OCI-LY7 (cell line): ENCODE results near the gene SMAP2. TPM values are rescaled to one million over a fixed set of nuclear protein-coding genes. Genes with fewer than 3 reads are reported as not detected.

ENCODE experiments used
- BruUV-seq: library from RNA; stranded (reverse); fragments of 400-500 nt; replicated peaks from 2 replicates; lab custom pipeline; 2021; lab: Mats Ljungman, UMichigan
- CTCF ChIA-PET: fragments of 300-600 bp; sonication (Branson Sonifier 250); formaldehyde crosslinking; loops from one replicate; lab custom pipeline; 2022; ENCODE audit warnings: antibody characterized with exemption; ENCODE audit not compliant: unreplicated experiment; lab: Charles Lee
- POLR2A ChIA-PET: fragments of 300-600 bp; sonication (Branson Sonifier 250); formaldehyde crosslinking; loops from one replicate; lab custom pipeline; 2022; ENCODE audit warnings: antibody characterized with exemption; lab: Charles Lee
- DNase-seq: peaks from one replicate; pipeline ENCODE4 v3.0.0-alpha.2; 2015; ENCODE audit warnings: low spot score
- H2AFZ ChIP-seq: fragments of 200-600 bp; sonication (generic), shearing (Covaris generic); 2 replicates; pipeline ENCODE4 v1.6.1; 2014; ENCODE audit warnings: mild to moderate bottlenecking, antibody characterized with exemption, low read length, moderate library complexity
- H3K27ac ChIP-seq: fragments of 200-600 bp; sonication (generic); 2 replicates; pipeline ENCODE4 v1.5.1; 2014; ENCODE audit warnings: mixed run types, low read depth, mild to moderate bottlenecking, moderate library complexity, low read length, inconsistent platforms; ENCODE audit not compliant: poor library complexity, severe bottlenecking
- H3K36me3 ChIP-seq: fragments of 200-600 bp; sonication (generic); 2 replicates; pipeline ENCODE4 v1.6.1; 2014; ENCODE audit warnings: mild to moderate bottlenecking, antibody characterized with exemption, low read length, moderate library complexity, mixed read lengths; ENCODE audit not compliant: insufficient read depth
- H3K4me1 ChIP-seq: fragments of 200-600 bp; sonication (generic); 2 replicates; pipeline ENCODE4 v1.5.1; 2014; ENCODE audit warnings: mild to moderate bottlenecking, low read length; ENCODE audit not compliant: insufficient read depth, poor library complexity, severe bottlenecking
- H3K4me2 ChIP-seq: fragments of 200-600 bp; sonication (generic); 2 replicates; pipeline ENCODE4 v1.6.1; 2014; ENCODE audit warnings: mild to moderate bottlenecking, low read length
- H3K4me3 ChIP-seq: fragments of 200-600 bp; sonication (generic); 2 replicates; pipeline ENCODE4 v1.5.1; 2014; ENCODE audit warnings: mild to moderate bottlenecking, low read depth, low read length; ENCODE audit not compliant: poor library complexity, severe bottlenecking
- H3K79me2 ChIP-seq: fragments of 200-600 bp; sonication (generic); 2 replicates; pipeline ENCODE4 v1.6.1; 2016; ENCODE audit warnings: low read depth, mild to moderate bottlenecking, low read length, moderate library complexity, mixed read lengths; ENCODE audit not compliant: insufficient read depth
- H3K9me2 ChIP-seq: fragments of 200-600 bp; sonication (generic); 2 replicates; pipeline ENCODE4 v1.6.1; 2016; ENCODE audit warnings: mild to moderate bottlenecking, low read length, mixed read lengths; ENCODE audit not compliant: insufficient read depth
- H3K9me3 ChIP-seq: fragments of 200-600 bp; sonication (generic); 2 replicates; pipeline ENCODE4 v1.6.1; 2014; ENCODE audit warnings: mild to moderate bottlenecking, mixed run types, low read length, mixed read lengths
- H4K20me1 ChIP-seq: fragments of 200-600 bp; sonication (generic); 2 replicates; pipeline ENCODE4 v1.6.1; 2014; ENCODE audit warnings: mild to moderate bottlenecking, antibody characterized with exemption, low read length, moderate library complexity, mixed read lengths; ENCODE audit not compliant: insufficient read depth
- CTCF ChIP-seq: fragments of 200-600 bp; sonication (generic); conservative IDR thresholded peaks from 2 replicates; pipeline ENCODE4 v1.5.1; 2014; ENCODE audit warnings: mild to moderate bottlenecking, antibody characterized with exemption, low read length, moderate library complexity, mixed read lengths
- EZH2phosphoT487 ChIP-seq: fragments of 200-600 bp; sonication (generic); IDR thresholded peaks from 2 replicates; pipeline ENCODE4 v1.6.1; 2018; ENCODE audit warnings: low read depth, borderline replicate concordance, mild to moderate bottlenecking, mixed run types, antibody characterized with exemption, low read length, moderate library complexity, mixed read lengths
- intact Hi-C: fragments of 100-400 bp; cut with micrococcal nuclease; formaldehyde crosslinking; loops from one replicate; pipeline ENCODE4 v1.10.0; 2022; ENCODE audit not compliant: unreplicated experiment
- total RNA-seq, 2 experiments: library from RNA; depleted of rRNA in 1 of 2; stranded (reverse); fragments of >200 nt in 1 of 2; shearing (Covaris generic) in 1 of 2; gene quantifications; 2 replicates each; pipeline ENCODE4 v1.2.3, GENCODE V29; 2014 to 2022

Gene SMAP2
- total RNA-seq, 2 experiments from 2014 or later, result 50.3 to 105 TPM

GRCh38 chr1:40450495-40451237 lies 77.1 kb downstream of the SMAP2 start:
- CTCF ChIA-PET, result interaction anchor here (0.7 to 1.3 kb wide), 3 partner anchors 13 to 377 kb away, joined by 3 read pairs; no protein-coding TSS in a partner anchor
- H3K4me3 ChIP-seq, result peak overlapping the region; percentile 81
- peak overlapping the region; percentile 75 for H3K27ac ChIP-seq
- no peaks in the 10 kb centered on the region for H4K20me1 ChIP-seq
- peak; percentile 69 for DNase-seq
- H3K4me1 ChIP-seq, result peaks cover 19% of the 10 kb centered on the region
- BruUV-seq, result TSS peak; percentile 85
- H3K9me2 ChIP-seq, result no peaks in the 10 kb centered on the region
- peaks cover 37% of the 10 kb centered on the region for H3K36me3 ChIP-seq
- POLR2A ChIA-PET, result interaction anchor here (0.5 to 1.7 kb wide), 17 partner anchors 10 to 743 kb away, joined by 3 to 6 read pairs (median 4); partner anchors contain the start of genes EXO5 and ZNF684
- peak overlapping the region; percentile 94 for H3K4me2 ChIP-seq
- H3K9me3 ChIP-seq, result peaks cover 35% of the 10 kb centered on the region; the same call in 1 of the 2 replicates
- TF ChIP-seq CTCF (0 out of 2 replicates have a peak, but pooled peaks have one; percentile 9), EZH2phosphoT487 (no peak)
- intact Hi-C loops, result no loop called here
- H3K79me2 ChIP-seq, result peaks cover 23% of the 10 kb centered on the region; the same call in 1 of the 2 replicates
- H2AFZ ChIP-seq, result peak overlapping the region; percentile 78

GRCh38 chr1:40451238-40451585 lies 77.7 kb downstream of the SMAP2 start:
- peaks cover 33% of the 10 kb centered on the region; the same call in 1 of the 2 replicates for H3K9me3 ChIP-seq
- no peaks in the 10 kb centered on the region for H4K20me1 ChIP-seq
- DNase-seq, result peak; percentile 61
- H3K9me2 ChIP-seq, result no peaks in the 10 kb centered on the region
- H3K79me2 ChIP-seq, result peaks cover 23% of the 10 kb centered on the region; the same call in 1 of the 2 replicates
- H3K4me3 ChIP-seq, result peak overlapping the region; percentile 81
- POLR2A ChIA-PET, result interaction anchor here (0.5 to 1.7 kb wide), 9 partner anchors 15 to 742 kb away, joined by 3 to 5 read pairs (median 4); partner anchors contain the start of genes EXO5 and ZNF684
- H3K27ac ChIP-seq, result peak overlapping the region; percentile 75
- TF ChIP-seq CTCF (no peak), EZH2phosphoT487 (no peak)
- no TSS peak for BruUV-seq
- peak overlapping the region; percentile 94 for H3K4me2 ChIP-seq
- peaks cover 19% of the 10 kb centered on the region for H3K4me1 ChIP-seq
- H2AFZ ChIP-seq, result peak overlapping the region; percentile 78; the same call in 1 of the 2 replicates
- H3K36me3 ChIP-seq, result peaks cover 41% of the 10 kb centered on the region
- intact Hi-C loops, result no loop called here
- CTCF ChIA-PET, result interaction anchor here (0.6 kb wide), 1 partner anchor 240 kb away, joined by 3 read pairs; the partner anchor contains the start of gene NFYC
